Activated CD4-positive, alpha-beta T cell treated with anti-CD3 and anti-CD28 coated beads, Interleukin-2, amount 10 ng/mL, durations not matched to agents 7 days and 5 days (primary cell): ENCODE results near the gene DNAJB6. TPM values are rescaled to one million over a fixed set of nuclear protein-coding genes. Genes with fewer than 3 reads are reported as not detected.

Source experiments
- CTCF ChIA-PET: fragments of 350-600 bp; sonication (Branson Sonifier 250); formaldehyde crosslinking; loops from one replicate; lab custom pipeline; 2021; ENCODE audit warnings: antibody characterized with exemption; lab: Charles Lee
- POLR2A ChIA-PET: fragments of 350-600 bp; sonication (Branson Sonifier 250); formaldehyde crosslinking; loops from one replicate; lab custom pipeline; 2021; ENCODE audit warnings: antibody characterized with exemption; lab: Charles Lee
- DNase-seq: peaks from one replicate; pipeline ENCODE4 v3.0.0-alpha.2; 2020
- H3K27ac Mint-ChIP-seq: one replicate; pipeline ENCODE4 v1.8.0; 2021; ENCODE audit warnings: mild to moderate bottlenecking, moderate library complexity, mixed read lengths
- H3K27me3 Mint-ChIP-seq: one replicate; pipeline ENCODE4 v1.8.0; 2021; ENCODE audit warnings: mixed read lengths
- H3K36me3 Mint-ChIP-seq: one replicate; pipeline ENCODE4 v1.8.0; 2021; ENCODE audit warnings: low read depth, mixed read lengths
- H3K4me1 Mint-ChIP-seq: one replicate; pipeline ENCODE4 v1.8.0; 2021; ENCODE audit warnings: mixed read lengths
- H3K4me3 Mint-ChIP-seq: one replicate; pipeline ENCODE4 v1.8.0; 2021; ENCODE audit warnings: mild to moderate bottlenecking, moderate library complexity, mixed read lengths
- H3K9me3 Mint-ChIP-seq: one replicate; pipeline ENCODE4 v1.8.0; 2021; ENCODE audit warnings: mixed read lengths
- total RNA-seq, 2 experiments: library from RNA; stranded (reverse); gene quantifications; one replicate each; pipeline ENCODE4 v1.2.3, GENCODE V29; 2021

The DNAJB6 gene
- total RNA-seq, 2 experiments from 2014 or later: 67.8 to 68.9 TPM

GRCh38 chr7:157410831-157411556 lies 74.2 kb downstream of the DNAJB6 start:
- Mint-ChIP-seq H3K36me3 (peaks cover 3% of the 10 kb centered on the region), H3K9me3 (no peaks in the 10 kb centered on the region), H3K4me1 (peaks cover 4% of the 10 kb centered on the region), H3K27me3 (no peaks in the 10 kb centered on the region), H3K27ac (no peak overlapping the region), H3K4me3 (no peak overlapping the region)
- POLR2A ChIA-PET: no interaction called here
- CTCF ChIA-PET: interaction anchor here (0.5 kb wide), 1 partner anchor 1456 kb away, joined by 3 read pairs; no protein-coding TSS in a partner anchor
- no peak for DNase-seq

- peaks cover 4% of the 10 kb centered on the region for H3K4me1 Mint-ChIP-seq
These were observed 74.8 kb downstream of the DNAJB6 start for GRCh38 chr7:157411580-157411979.

DNA sequence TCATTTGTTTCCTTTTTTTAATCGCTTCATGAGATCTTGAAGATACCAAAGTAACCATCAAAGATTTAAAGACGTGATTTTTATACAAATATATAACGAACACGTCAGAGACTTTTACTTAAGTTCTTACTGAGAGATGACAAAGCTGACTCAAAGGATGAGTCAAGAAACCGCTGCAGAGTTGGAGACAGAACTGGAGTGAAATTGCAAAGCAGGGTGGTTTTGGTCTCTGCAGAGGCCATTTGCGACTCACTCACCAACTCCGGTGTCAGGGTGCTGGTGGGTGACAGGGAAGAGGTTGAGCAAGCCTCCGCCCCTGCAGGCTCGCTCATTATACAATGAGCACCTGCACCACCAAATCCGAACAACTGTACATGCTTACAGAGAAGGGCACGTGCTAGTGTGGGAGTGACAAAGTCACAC lies 75.2 kb downstream of the DNAJB6 start:
- ChIA-PET POLR2A (no interaction called here), CTCF (interaction anchor here (0.5 to 1.2 kb wide), 2 partner anchors 201 to 1455 kb away, joined by 3 read pairs; no protein-coding TSS in a partner anchor)
- Mint-ChIP-seq H3K4me1 (peaks cover 4% of the 10 kb centered on the region), H3K36me3 (peaks cover 5% of the 10 kb centered on the region), H3K9me3 (no peaks in the 10 kb centered on the region), H3K27ac (peak overlapping the region; percentile 77), H3K27me3 (no peaks in the 10 kb centered on the region), H3K4me3 (no peak overlapping the region)
- peak; percentile 27 for DNase-seq

More at GRCh38 chr7:157411580-157411979, 74.8 kb downstream of the DNAJB6 start:
- no peaks in the 10 kb centered on the region for H3K27me3 Mint-ChIP-seq
- H3K27ac Mint-ChIP-seq: peak overlapping the region; percentile 77
- peak; percentile 25 for DNase-seq
- ChIA-PET CTCF (interaction anchor here (0.5 to 1.2 kb wide), 2 partner anchors 201 to 1455 kb away, joined by 3 read pairs; no protein-coding TSS in a partner anchor), POLR2A (no interaction called here)
- H3K9me3 Mint-ChIP-seq: no peaks in the 10 kb centered on the region
- H3K36me3 Mint-ChIP-seq: peaks cover 3% of the 10 kb centered on the region
- H3K4me3 Mint-ChIP-seq: no peak overlapping the region

GRCh38 chr7:157412491-157413180 lies 75.8 kb downstream of the DNAJB6 start:
- H3K27ac Mint-ChIP-seq: peak overlapping the region; percentile 77
- no peaks in the 10 kb centered on the region for H3K9me3 Mint-ChIP-seq
- peaks cover 6% of the 10 kb centered on the region for H3K36me3 Mint-ChIP-seq
- CTCF ChIA-PET: interaction anchor here (0.7 to 1.2 kb wide), 2 partner anchors 47 to 200 kb away, joined by 3 read pairs; no protein-coding TSS in a partner anchor
- H3K27me3 Mint-ChIP-seq: no peaks in the 10 kb centered on the region
- no peak overlapping the region for H3K4me3 Mint-ChIP-seq
- POLR2A ChIA-PET: no interaction called here
- H3K4me1 Mint-ChIP-seq: peaks cover 4% of the 10 kb centered on the region
- no peak for DNase-seq

DNA sequence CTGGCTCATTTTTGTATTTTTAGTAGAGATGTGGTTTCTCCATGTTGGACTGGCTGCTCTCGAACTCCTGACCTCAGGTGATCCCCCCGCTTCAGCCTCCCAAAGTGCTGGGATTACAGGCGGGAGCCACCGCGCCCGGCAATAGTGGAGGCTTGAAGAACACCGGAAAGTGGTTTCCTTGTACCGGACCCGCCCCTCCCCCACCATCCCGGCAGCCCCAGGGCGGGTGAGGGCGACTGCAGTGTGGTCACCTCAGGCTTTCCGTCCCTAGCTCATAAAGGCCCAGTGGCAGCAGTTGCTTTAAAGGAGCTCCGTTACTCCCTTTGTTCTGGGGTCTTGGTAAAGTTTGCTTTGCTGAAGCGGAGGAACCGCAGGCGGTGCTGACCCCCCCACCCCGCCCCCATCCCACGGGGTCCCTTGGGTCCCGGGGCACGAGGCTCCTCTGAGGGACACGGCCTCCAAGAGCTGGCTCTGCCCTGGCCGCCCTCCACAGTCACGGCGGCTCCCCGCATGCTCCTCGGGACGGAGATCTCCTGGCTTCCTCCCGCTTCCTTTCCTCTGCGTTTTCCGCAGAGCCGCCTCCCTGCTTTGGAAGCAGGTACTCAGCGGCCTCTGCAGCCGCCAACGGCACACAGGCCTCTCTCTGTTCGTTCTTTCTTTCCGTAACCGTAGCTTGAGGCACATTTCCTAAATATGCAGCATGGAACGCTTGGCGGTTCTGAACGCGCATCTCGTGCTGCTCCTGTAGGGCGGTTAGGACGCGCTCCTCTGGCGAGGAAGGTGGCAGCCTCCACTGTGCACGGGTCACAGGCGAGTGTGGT lies 77.3 kb downstream of the DNAJB6 start:
- CTCF ChIA-PET: no interaction called here
- H3K9me3 Mint-ChIP-seq: no peaks in the 10 kb centered on the region
- H3K4me1 Mint-ChIP-seq: peaks cover 4% of the 10 kb centered on the region
- no peaks in the 10 kb centered on the region for H3K27me3 Mint-ChIP-seq
- DNase-seq: no peak
- POLR2A ChIA-PET: no interaction called here
- H3K4me3 Mint-ChIP-seq: no peak overlapping the region
- no peak overlapping the region for H3K27ac Mint-ChIP-seq
- peaks cover 6% of the 10 kb centered on the region for H3K36me3 Mint-ChIP-seq

DNA sequence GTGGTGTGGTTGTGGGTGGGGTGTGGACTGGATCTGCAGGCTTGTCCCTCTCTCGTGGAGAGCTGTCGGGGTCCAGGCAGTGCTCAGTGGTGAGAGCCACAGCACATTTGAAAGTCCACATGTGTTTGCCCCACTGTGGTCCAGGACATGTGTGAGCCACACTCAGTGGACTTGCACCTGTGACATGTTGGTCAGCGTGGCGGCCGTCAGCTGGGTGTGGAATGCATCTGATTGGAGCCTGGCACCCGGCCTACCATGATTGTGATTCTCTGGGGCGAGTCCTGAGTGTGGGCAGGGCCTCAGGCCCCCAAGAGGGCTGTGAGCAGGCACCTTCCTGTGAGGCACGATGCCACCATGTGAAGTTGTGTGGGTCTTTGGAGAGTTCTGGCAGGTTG lies 77.9 kb downstream of the DNAJB6 start:
- ChIA-PET CTCF (interaction anchor here (1.1 kb wide), 1 partner anchor 18 kb away, joined by 3 read pairs; no protein-coding TSS in a partner anchor), POLR2A (no interaction called here)
- Mint-ChIP-seq H3K36me3 (peaks cover 6% of the 10 kb centered on the region), H3K4me1 (peaks cover 4% of the 10 kb centered on the region), H3K4me3 (no peak overlapping the region), H3K27me3 (no peaks in the 10 kb centered on the region), H3K27ac (no peak overlapping the region), H3K9me3 (no peaks in the 10 kb centered on the region)
- no peak for DNase-seq

DNA sequence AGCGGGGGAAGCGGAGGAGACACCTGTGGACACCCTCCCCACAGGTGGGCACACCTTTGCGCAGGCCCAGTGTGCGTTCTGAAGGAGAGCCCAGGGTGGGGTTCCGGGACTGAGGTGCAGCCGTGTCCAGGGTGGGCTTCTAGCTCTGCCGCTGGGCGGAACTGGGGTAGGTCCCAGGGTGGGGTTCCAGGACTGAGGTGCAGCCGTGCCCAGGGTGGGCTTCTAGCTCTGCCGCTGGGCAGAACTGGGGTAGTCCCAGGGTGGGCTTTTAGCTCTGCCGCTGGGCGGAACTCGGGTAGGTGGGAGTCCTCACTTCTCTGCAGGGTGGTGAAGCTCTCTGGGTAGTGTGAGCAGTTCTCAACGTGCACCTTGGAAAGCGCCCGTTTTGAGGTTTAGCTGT lies 78.7 kb downstream of the DNAJB6 start:
- ChIA-PET CTCF (interaction anchor here (0.8 to 1.1 kb wide), 2 partner anchors 10 to 17 kb away, joined by 3 read pairs; no protein-coding TSS in a partner anchor), POLR2A (no interaction called here)
- Mint-ChIP-seq H3K36me3 (peaks cover 6% of the 10 kb centered on the region), H3K27ac (no peak overlapping the region), H3K9me3 (no peaks in the 10 kb centered on the region), H3K4me3 (no peak overlapping the region), H3K27me3 (no peaks in the 10 kb centered on the region), H3K4me1 (peaks cover 4% of the 10 kb centered on the region)
- DNase-seq: no peak

GRCh38 chr7:157416011-157416410 lies 79.2 kb downstream of the DNAJB6 start:
- H3K36me3 Mint-ChIP-seq: peaks cover 6% of the 10 kb centered on the region
- H3K9me3 Mint-ChIP-seq: no peaks in the 10 kb centered on the region
- H3K4me1 Mint-ChIP-seq: peaks cover 4% of the 10 kb centered on the region
- no peak for DNase-seq
- no peaks in the 10 kb centered on the region for H3K27me3 Mint-ChIP-seq
- POLR2A ChIA-PET: no interaction called here
- CTCF ChIA-PET: interaction anchor here (0.8 kb wide), 1 partner anchor 11 kb away, joined by 3 read pairs; no protein-coding TSS in a partner anchor
- H3K4me3 Mint-ChIP-seq: no peak overlapping the region
- no peak overlapping the region for H3K27ac Mint-ChIP-seq

GRCh38 chr7:157418204-157419034 lies 81.6 kb downstream of the DNAJB6 start:
- Mint-ChIP-seq H3K36me3 (peaks cover 6% of the 10 kb centered on the region), H3K27me3 (no peaks in the 10 kb centered on the region), H3K4me3 (no peak overlapping the region), H3K27ac (peak overlapping the region; percentile 5), H3K4me1 (no peaks in the 10 kb centered on the region), H3K9me3 (no peaks in the 10 kb centered on the region)
- ChIA-PET CTCF (interaction anchor here (0.7 kb wide), 1 partner anchor 37 kb away, joined by 3 read pairs; no protein-coding TSS in a partner anchor), POLR2A (no interaction called here)
- DNase-seq: no peak

DNA sequence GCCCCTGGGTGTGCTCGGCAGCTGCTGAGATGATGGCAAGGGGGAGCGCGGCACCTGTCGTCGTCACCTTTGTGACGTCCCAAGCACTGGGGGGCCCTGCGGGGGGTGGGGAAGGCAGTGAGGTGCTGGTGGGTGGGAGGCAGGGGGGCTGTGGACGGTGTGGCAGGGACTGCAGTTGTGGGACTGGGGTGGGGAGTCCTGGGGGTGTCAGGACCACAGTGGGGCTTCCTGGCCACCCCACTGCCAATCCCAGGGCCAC lies 82.2 kb downstream of the DNAJB6 start:
- Mint-ChIP-seq H3K27ac (no peak overlapping the region), H3K4me3 (no peak overlapping the region), H3K36me3 (peaks cover 6% of the 10 kb centered on the region), H3K4me1 (no peaks in the 10 kb centered on the region), H3K27me3 (no peaks in the 10 kb centered on the region), H3K9me3 (no peaks in the 10 kb centered on the region)
- DNase-seq: no peak
- ChIA-PET CTCF (no interaction called here), POLR2A (no interaction called here)

GRCh38 chr7:157422279-157422678 lies 85.5 kb downstream of the DNAJB6 start:
- Mint-ChIP-seq H3K27me3 (no peaks in the 10 kb centered on the region), H3K9me3 (no peaks in the 10 kb centered on the region)
- CTCF ChIA-PET: no interaction called here

DNA sequence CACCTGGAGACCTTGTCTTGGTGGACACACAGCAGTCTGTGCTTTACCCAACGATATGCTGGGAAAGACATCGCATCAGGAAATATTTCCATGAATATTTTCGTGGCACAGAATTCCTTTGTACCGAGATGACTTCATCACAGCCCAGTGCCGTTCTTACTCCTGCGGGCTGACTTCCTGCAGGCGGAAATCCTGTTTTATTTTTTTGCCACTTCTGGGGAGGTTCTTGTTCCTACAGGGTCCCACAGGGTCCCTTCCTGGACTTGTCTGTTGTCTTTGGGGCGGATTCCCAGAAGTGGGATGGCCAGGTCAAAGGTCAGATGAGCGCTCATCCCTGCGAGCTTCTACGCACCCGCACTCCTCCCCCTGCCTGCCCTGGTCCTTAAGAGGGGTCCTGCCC lies 86.5 kb downstream of the DNAJB6 start:
- Mint-ChIP-seq H3K9me3 (no peaks in the 10 kb centered on the region), H3K27me3 (no peaks in the 10 kb centered on the region), H3K4me3 (no peak overlapping the region), H3K27ac (no peak overlapping the region), H3K4me1 (no peaks in the 10 kb centered on the region), H3K36me3 (no peaks in the 10 kb centered on the region)
- no peak for DNase-seq
- POLR2A ChIA-PET: no interaction called here
- CTCF ChIA-PET: no interaction called here

More at GRCh38 chr7:157422279-157422678, 85.5 kb downstream of the DNAJB6 start:
- no peak overlapping the region for H3K4me3 Mint-ChIP-seq
- H3K4me1 Mint-ChIP-seq: no peaks in the 10 kb centered on the region
- POLR2A ChIA-PET: no interaction called here
- H3K36me3 Mint-ChIP-seq: no peaks in the 10 kb centered on the region
- no peak overlapping the region for H3K27ac Mint-ChIP-seq
- no peak for DNase-seq
